HG03039 (cell line): ENCODE measurements around the gene PPP1R9B.
A peak's percentile ranks its signal among the peaks of the same experiment; 100 is the strongest.

Source experiments
- ATAC-seq: cut with Tn5 transposase; IDR thresholded peaks from one replicate; pipeline ENCODE4 v1.9.1; 2021; ENCODE audit warnings: mild to moderate bottlenecking, moderate library complexity; ENCODE audit not compliant: unreplicated experiment

The PPP1R9B gene

DNA sequence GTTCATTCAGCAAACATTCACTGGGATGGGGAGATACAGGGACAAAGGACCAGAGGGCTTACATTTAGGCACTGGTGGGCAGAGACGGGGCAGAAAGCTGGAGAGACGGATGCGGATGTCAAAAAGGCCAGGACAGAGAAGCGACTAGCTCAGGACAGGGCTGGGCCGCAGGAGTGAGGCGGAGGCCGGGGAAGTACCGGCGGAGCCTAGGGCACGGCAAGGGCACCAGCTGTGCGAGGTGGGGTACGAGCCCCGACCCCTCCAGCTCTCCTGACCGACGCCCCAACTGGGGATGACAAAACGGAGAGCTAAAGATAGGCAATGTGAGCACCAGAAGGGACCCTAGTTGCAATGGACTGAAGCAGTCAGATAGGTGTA, 11.4 kb upstream of the PPP1R9B start:
- no peak for ATAC-seq

DNA sequence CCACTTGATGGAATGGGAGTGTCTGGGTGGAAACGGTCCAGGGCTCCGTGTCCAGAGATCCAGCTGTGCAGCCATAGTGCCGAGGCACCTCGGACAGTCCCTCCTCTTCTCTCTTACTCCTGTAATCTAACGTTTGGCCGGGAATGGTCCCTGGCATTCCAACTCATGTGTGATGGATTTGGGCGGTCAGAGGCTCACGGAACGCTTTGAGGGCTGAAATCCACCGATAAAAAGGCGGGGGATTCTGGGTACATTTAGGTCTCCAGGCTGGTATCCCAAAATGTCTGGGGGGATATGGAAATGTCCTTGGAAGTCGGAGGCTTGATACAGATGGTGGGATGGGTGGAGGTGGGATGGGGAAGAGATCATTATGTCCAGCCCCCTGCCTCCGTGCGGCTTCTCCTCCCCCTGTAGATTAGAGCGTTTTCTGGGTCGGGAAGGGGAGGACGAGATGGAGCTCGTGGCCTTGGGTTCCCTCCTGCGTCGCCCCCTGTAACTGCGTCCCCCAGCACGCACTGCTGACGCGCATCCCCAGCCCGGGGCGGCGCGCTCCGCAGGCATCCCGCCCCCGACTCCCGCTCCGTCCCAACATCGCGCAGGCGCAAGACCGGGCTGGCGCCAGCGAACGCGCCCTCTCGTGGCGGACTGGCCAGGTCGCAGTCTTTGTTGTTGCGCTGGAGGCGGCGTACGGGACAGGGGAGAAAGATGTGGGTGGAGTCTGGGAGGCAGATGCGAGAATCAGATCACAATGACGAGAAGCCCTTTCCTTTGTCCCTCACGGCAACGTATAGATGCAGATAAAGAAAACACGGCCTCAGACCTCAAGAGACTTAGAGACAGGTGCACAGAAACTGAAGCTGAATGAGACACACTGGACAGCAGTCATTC, 10.8 kb upstream of the PPP1R9B start:
- ATAC-seq = peak; percentile 68

DNA sequence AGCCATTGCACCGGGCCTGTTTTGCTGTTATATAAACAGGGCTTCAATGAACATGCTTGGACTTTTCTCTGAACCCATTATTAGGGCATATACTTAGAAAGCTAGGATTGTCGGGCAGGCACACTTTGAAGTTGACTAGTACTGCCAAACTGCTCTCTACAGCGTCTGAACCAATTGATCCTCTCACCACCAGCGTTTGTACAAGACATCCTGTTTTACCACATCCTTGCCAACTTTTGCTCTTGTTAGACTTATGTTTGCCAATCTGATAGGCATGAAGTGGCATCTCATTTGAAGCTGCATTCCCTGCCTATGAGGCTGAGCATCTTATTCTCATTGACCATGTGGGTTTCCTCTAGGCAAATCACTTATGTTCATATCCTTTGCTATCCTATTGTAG, 7.4 kb upstream of the PPP1R9B start:
- no peak for ATAC-seq

DNA sequence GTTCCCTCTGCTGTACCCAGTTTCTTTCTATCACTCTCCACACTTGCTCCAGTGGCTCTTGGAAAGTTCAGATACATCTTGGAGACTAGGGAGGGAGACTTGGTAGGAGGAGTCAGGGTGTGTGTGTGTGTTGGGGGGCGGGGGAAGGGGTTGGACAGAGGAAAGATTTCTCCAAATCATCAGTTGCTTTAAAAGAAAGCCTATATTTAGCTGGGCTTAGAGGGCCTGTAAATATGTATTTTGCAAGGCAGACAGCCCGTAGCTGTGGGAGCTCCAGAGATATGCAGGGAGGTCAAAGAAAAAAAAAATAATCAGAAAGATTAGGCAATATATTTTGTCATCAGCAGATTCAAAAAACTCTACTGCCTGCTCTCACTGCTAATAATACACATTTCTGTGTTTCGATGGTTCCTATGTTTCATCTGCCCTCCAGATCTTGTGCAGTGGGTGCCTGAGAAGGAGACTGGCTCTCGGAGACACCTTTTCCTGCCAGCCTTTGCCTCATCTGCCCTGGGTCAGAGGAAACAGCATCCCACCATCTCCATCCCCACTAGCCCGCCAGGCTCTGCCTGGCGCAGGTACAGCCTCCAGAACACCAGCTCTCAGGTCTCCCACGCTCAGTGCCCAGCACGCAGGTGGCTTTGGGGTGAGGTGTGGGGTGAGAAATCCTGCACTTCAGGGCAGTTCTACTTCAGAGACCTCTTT, 4.8 kb upstream of the PPP1R9B start:
- no peak for ATAC-seq

DNA sequence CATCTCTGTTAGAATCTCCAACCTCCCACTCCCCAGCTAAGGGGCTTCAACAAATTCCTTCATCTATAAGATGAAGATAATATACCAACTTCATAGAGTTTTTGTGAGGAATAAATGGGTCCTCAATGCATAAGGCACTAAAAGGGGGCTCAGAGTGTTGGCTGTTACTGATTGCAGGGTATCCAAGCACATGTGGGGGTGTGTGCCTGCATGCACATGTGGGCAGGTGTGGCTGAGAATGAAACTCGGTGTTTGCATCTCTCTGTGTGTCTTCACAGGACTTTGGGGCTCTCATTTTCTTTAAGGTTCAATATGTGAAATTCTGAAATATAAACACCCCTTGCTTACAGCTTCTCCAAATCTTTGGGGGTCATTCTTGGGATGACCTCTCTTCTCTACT, 4.1 kb upstream of the PPP1R9B start:
- no peak for ATAC-seq

DNA sequence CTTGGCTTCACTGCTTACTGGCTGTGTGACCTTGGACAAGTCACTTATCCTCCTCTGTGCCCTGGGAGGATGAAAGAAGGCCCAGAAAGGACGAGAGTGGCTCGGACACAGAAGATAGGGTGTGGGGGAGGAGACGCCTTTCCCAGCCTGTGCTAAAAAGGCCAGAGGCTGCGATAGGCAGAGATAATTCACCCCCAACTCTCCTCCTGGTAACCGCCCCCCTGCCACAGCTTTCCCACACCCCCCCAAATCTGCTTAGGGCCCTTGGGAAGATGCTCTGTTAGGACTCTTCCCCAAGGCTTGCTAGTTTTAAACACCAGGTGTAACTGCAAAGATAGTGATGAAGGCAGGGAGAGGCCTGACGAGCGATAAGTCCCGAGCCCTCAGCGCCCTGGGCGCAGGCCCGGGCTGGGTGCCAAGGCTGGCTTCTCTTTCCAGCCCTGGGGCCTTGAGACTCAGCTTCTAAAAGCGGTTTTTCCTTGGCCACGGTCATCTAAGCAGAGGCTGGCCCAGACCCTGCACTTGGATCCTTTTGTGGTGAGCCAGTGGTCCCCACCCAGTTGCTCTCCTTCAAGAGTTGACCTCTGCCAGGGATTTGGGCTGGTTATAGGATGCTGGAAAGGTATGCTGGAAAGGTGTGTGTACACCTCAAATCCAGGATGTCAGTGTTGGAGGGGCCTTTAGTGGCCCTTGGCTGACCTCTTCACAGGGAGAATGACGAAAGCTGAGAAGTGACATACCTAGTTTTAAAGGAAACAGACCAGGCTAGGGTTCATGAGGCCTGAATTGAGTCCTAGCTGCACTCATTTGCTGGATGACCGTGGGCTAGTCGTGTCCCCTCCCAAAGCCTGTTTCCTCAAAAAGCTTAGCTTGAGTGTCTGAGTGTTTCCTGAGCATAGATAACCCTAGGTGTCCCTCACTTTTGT, 3.4 kb upstream of the PPP1R9B start:
- ATAC-seq = no peak

DNA sequence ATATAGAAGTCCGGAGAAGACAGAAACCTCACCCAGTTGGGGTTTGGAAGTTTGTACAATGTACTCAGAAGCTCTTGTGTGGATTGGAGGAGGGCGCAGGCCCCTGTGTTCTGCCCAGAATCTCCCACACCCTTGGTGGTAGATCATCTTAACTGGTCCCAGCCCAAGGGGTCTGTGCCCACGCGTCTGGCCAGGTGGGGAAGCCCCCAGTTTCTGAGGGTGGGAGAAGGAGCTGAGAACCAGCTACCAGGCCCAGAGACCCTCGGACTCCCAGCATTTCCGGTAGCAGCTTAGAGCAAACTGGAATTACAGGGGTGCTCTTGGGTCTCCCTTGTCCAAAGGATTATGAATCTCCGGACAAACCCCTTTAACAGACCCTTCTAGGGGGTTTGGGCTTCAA, 2.3 kb upstream of the PPP1R9B start:
- no peak for ATAC-seq

DNA sequence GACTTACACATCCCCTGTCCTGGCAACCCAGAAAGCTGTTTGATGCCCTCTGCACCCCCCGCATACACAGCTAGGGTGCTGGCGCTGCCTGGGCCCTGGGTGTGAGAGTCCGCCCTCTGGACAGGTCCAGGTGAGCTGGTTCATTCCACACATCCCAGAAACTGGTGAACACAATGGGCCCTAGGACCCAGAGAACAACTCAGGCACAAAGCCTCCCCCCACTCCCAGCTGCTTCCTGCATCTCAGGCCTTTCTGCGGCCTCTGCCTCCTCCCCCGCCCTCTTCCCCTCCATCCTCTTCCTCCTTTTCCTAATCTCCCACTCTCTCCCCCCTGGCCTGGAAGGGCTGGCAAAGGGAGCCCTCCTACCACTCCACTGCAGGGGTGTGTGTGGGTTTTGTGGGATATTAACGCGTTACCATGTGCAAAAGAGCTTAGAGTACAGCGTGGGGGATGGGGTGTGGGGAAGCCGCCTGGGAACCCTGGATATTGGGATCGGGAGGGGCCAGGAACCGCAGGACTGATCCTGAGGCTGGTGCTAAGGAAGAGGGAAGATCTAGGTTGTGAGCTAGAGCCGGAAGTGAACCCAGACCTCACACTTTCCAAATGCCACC, 1.6 kb upstream of the PPP1R9B start:
- ATAC-seq = no peak

DNA sequence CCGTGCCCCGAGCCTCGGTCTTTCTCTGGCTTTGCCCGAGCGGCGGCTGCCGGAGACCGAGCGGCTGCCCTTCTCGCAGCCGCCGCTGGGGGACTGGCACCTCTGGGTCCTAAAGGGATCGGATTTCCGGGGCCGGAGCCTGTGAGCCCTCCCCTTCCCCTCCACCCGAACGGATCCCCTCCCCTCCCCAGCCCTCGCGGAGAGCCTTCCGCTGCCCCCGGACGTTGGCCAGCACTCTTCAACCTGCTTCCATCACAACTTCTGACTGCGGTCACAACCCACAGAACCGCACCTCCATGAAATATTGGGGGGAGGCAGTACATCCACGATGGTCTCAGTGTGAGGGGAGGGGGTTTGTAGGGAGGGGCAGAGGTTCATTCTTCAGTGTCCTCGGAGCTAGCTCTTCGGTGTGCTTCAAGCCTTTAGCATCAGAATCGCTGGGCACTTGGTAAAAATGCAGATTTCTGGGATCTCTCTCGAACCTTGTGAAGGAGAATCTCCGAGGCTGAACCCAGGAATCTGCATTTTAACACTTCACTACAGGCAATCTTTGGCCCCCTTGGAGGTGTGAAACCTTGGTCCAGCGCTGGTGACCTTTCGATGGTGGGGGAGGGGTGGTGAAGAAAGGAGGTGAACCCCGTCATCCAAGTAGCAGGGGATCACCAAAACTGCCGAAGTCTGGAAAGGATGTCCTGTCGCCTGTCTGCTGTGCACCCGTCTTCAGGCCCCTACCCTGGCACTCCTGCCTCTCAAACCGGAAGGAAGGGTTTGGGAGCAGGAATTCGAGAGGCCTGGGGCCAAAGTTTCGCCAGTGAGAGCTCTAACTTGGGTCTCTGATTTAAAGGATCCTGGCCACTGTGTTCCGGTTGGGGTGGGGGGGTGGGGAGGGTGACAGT, 812 bp upstream of the PPP1R9B start:
- ATAC-seq = peak; percentile 35

DNA sequence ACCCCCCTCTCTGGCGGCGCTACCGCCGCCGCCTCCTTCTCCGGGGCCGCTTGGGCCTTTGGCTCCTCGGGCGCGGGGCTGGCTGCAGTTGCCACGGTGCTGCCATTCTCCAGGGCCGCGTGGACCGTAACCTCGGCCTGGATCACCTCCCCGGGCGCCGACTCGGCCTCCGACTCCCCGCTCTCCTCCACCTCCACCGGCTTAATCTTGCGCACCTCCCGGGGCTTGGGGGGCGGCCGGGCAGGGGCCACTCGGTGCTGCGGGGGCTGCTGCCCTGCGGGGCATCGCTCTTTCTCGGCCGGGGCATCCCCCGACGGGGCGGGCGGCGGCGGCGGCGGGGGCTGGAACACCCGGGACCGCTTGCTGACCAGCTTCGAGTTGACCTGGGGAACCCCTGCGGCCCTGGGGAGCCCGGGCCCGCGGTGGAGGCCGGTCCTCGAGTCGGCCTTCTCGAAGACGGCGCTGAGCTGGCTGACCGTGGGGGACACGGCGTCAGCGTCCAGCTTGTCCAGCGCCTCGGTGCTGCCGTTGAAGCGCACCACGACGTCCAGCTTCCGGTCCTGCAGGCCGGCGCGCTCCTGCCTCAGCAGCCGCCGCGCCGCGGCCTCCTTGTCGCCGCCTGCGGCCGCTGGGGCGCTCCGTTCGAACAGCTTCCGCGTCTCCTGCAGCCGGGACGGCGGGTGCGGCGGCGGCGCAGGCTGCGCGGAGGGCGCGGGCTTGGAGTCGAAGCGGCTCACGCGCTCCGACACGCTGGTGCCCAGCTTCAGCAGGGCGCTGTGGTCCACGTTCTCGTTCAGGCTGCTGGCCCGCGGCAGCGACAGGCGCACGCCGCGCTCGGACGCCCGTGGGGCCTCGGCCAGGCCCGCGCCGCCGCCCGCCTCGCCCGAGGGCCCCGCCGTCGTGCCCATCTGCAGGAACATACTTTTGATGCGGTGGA, 792 bp downstream of the PPP1R9B start:
- no peak for ATAC-seq

DNA sequence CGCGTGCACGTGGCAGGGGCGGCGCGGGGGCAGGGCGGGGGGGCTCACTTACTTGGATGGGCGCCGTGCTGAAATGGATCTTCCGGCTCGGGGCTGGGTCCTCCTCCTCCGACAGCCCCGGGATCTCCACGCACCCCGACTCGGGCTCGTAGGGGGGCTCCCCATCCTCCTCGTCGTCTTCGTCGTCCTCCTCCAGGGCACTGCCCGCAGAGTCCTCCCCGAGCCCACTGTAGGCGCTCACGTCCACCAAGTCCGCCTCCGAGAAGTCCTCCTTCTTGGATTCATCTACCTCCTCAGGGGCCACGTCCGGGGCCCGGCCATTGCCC, 1.4 kb downstream of the PPP1R9B start:
- ATAC-seq = no peak

DNA sequence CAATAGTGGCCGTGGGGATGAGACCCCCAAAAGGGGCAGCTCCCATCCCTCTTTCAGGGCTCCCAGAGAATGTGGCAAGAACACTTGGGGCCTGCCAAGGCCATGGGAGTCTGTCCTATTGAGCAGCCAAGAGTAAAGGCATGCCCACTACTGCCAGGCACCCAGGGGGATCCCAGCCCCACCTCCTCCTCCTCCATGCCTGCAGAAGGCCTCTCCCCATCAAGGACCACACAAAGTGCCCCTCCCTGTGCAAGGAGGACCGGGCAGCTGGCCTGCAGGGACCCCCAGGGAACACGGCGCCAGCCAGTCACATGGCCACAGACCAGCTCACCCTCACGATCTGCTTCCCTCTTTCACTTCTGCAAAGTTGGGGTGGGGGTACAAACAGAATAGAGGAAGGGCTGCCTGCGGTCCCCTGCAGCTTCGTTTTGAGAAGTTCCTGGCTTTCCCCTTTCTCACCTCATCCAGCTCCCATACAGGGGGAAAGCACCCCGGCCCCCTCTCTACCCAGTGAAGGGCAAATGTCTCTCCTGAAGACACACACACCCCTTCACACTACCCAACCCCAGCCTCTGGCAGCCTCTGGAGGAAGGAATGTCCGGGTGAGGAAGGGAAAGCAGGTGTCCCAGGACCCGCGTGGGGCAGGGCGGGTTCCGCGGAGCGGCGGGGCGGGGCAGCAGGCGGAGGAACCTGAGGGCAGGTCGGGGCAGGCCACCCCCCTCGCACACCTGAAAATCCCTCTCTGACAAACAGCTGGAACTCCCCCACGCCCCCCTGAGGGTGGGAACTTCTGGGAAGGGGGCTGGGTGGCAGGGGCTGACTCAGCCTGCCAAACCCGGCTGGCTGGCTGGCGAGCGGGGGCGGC, 2.0 kb downstream of the PPP1R9B start:
- ATAC-seq = no peak

DNA sequence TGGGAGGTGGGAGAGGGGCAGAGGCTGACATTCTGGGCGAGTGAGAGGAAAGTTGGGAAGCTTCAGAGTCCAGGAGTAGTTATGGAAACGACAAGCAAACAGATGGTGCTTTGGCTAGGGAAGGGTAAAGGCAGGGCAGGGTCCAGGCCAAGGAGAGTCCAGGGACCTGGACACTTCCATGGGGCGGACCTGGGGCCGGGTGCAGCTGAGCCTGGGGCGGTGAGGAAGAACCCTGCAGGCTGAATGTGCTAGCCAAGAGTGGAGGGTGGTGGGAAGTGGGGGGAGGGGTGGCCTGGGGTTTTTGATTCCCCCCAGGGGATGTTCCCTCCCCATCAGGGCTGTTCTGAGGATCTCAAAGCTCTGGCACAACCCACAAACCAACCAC, 2.6 kb downstream of the PPP1R9B start:
- no peak for ATAC-seq

DNA sequence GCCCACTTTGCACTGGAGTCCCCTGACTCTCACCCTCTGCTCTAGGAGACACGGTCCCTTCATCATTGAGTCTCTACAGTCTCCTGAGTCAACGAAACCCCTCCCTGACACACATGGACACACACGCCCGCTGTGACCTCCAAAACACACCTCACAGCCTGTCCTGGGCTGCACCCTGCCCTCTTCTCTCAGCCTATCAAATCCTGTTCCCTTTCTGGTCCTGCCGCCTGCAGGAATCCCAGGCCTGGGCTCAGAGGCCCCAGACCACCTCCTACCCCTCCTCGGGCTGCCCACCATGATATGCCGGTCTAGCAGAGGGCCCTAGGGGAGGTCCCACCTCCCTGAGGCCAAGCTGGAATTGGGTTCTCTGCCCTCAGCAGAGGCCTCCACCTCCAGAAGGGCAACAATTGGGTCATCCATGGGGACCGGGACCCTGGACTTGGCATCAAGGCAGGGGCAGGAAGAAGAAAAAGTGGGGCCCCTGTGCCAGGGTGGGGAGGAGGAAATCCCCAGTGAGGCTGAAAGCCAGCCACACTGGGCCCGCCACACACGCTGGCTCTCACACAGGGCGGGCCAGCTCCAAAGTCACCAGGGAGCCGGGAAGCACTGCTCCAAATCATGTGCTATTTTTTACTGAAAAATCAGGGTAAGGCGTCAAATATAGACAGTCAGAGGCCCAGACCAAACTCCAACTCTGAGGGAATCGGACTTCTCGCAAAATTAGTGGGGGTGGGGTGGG, 3.4 kb downstream of the PPP1R9B start:
- no peak for ATAC-seq

DNA sequence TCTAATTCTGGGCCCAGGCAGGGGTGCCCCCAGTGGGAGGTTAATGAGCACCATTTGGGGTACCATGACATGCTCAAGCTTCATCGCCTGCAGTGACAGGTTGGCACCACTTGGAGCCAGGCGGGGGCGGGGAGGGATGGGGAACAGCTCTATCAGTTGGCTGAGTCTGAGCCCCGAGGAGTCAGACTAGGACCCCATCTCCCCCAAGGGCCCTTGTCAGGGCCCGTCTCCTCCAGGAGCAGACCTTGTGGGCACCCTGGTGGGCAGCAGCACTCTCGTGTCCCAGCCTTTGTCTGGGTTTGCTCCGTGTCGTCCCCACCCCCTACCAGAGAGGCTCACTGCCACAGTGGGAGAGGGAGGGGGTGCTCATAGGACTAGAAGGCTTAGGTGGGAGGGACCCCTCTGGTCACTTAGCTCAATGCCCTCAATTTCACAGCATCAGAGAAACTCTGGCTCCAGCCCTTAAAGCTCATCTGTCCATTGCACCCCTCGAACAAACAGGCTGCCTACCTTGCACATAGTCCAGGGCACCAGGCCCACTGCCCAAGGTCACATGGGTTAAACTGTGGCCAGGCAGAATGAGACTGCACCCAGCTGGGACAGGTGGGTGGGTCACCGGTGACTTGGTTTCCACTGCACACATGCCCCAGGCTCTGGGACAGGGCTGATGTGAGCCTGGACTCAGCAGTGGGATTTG, 4.1 kb downstream of the PPP1R9B start:
- no peak for ATAC-seq

DNA sequence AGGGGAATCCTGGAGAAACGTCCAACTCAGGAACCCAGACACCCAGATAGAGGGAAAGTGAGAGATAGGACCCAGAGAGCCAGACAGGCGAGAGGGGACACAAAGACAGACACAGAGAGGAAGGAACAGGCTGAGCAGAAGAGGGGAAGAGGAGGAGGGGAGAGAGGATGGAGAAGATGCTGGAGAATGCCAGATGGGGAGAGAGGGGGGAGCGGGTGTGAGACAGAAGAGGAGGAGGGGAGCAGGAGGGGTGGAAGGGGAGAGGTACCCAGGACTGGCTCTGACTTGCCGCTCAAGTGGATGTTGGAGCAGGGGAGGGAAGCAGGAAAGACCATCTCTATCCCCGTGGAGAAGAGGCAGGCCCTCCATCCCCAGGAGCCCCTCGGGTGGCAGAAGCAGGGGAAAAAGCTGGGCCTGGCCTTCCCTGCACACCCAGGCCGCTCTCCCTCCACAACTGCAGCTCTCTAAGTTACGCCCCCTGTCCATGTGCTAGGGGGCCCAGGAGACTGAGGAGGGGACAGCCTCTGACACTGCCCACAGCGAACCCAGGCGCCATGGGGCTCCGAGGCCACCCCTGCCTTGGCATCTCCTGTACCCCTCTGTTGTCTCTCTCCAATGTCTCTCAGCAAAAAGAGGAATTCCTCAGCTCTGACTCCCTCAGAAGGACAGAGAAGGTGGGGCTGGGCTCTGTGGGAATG, 4.8 kb downstream of the PPP1R9B start:
- ATAC-seq = no peak
